Measurements from ENCODE around the gene BLTP2. TPM values are rescaled to one million over a fixed set of nuclear protein-coding genes. Genes with fewer than 3 reads are reported as not detected.

BLTP2 gene
- total RNA-seq, 1 experiment from 2014 or later = 161 TPM

DNA sequence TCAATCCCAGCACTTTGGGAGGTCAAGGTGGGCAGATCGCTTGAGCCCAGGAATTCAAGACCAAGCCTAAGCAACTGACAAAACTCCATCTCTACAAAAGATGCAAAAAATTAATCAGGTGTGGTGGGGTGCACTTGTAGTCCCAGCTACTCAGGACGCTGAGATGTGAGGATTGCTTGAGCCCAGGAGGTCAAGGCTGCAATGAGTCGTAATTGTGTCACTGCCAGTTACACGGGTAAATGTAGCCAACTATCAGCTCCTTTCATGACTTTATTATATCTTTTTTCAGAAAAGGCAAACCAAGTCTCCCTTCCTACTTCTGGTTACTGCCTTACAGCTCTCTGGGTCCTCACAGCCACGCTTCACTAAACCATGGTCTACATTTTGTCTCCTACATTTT lies 12.8 kb upstream of the BLTP2 start:
- Histone ChIP-seq H3F3A (ENCODE audit: insufficient read depth, low read depth) (peaks cover 5% of the 10 kb centered on the region; the same call in 1 of the 2 replicates), H3K79me2 (ENCODE audit: low read depth) (peaks cover 39% of the 10 kb centered on the region), H3K4me2 (no peak overlapping the region), H3K4me1 (replicated peaks; ENCODE audit: insufficient read depth) (peaks cover 9% of the 10 kb centered on the region; the same call in 1 of the 2 replicates), H3K36me3 (ENCODE audit: low read depth) (peaks cover 4% of the 10 kb centered on the region; the same call in 1 of the 2 replicates), H3K27me3 (ENCODE audit: insufficient read depth, low read depth) (no peaks in the 10 kb centered on the region), H4K20me1 (ENCODE audit: insufficient read depth) (peaks cover 7% of the 10 kb centered on the region; the same call in 1 of the 2 replicates), H3K9me2 (ENCODE audit: insufficient read depth) (no peaks in the 10 kb centered on the region), H2AFZ (no peak overlapping the region), H3K9me3 (ENCODE audit: insufficient read depth, low read depth) (no peaks in the 10 kb centered on the region), H3K4me3 (no peak overlapping the region), H3K27ac (no peak overlapping the region)
- POLR2A ChIA-PET (ENCODE audit: unreplicated experiment) = interaction anchor here (0.6 kb wide), 1 partner anchor 53 kb away, joined by 3 read pairs; no protein-coding TSS in a partner anchor
- CTCF ChIA-PET = no interaction called here
- no peak for DNase-seq
- TF ChIP-seq EZH2 (IDR thresholded peaks at IDR 0.05; ENCODE audit: low read depth) (no peak), CTCF (conservative IDR thresholded peaks at IDR 0.05) (no peak)
- intact Hi-C loops (cut with micrococcal nuclease; ENCODE audit: unreplicated experiment) = no loop called here
- no TSS peak for BruUV-seq (replicated peaks)

- H4K20me1 ChIP-seq (ENCODE audit: insufficient read depth) = peaks cover 3% of the 10 kb centered on the region; the same call in 1 of the 2 replicates
- no peak overlapping the region for H3K4me2 ChIP-seq
- no peak overlapping the region for H2AFZ ChIP-seq
- ChIA-PET CTCF (interaction anchor here (0.7 kb wide), 1 partner anchor 248 kb away, joined by 4 read pairs; no protein-coding TSS in a partner anchor), POLR2A (ENCODE audit: unreplicated experiment) (no interaction called here)
- TF ChIP-seq EZH2 (IDR thresholded peaks at IDR 0.05; ENCODE audit: low read depth) (no peak), CTCF (conservative IDR thresholded peaks at IDR 0.05) (no peak)
- no peaks in the 10 kb centered on the region for H3K9me3 ChIP-seq (ENCODE audit: insufficient read depth, low read depth)
- peaks cover 5% of the 10 kb centered on the region; the same call in 1 of the 2 replicates for H3F3A ChIP-seq (ENCODE audit: insufficient read depth, low read depth)
- no peak for DNase-seq
- no peaks in the 10 kb centered on the region for H3K27me3 ChIP-seq (ENCODE audit: insufficient read depth, low read depth)
- peaks cover 15% of the 10 kb centered on the region for H3K79me2 ChIP-seq (ENCODE audit: low read depth)
- H3K36me3 ChIP-seq (ENCODE audit: low read depth) = peaks cover 4% of the 10 kb centered on the region; the same call in 1 of the 2 replicates
- intact Hi-C loops (cut with micrococcal nuclease; ENCODE audit: unreplicated experiment) = no loop called here
- no TSS peak for BruUV-seq (replicated peaks)
- H3K9me2 ChIP-seq (ENCODE audit: insufficient read depth) = no peaks in the 10 kb centered on the region
- no peak overlapping the region for H3K4me3 ChIP-seq
- no peak overlapping the region for H3K27ac ChIP-seq
- no peaks in the 10 kb centered on the region for H3K4me1 ChIP-seq (replicated peaks; ENCODE audit: insufficient read depth)
These were observed 10.2 kb upstream of the BLTP2 start for GRCh38 chr17:28655160-28655559.

GRCh38 chr17:28648698-28649097 lies 3.7 kb upstream of the BLTP2 start:
- Histone ChIP-seq H3K4me3 (no peak overlapping the region), H3K9me2 (ENCODE audit: insufficient read depth) (no peaks in the 10 kb centered on the region), H2AFZ (no peak overlapping the region), H3K4me1 (replicated peaks; ENCODE audit: insufficient read depth) (peaks cover 12% of the 10 kb centered on the region), H3K79me2 (ENCODE audit: low read depth) (peaks cover 12% of the 10 kb centered on the region), H3F3A (ENCODE audit: insufficient read depth, low read depth) (peaks cover 26% of the 10 kb centered on the region), H3K27ac (no peak overlapping the region), H3K4me2 (no peak overlapping the region), H3K27me3 (ENCODE audit: insufficient read depth, low read depth) (no peaks in the 10 kb centered on the region), H4K20me1 (ENCODE audit: insufficient read depth) (peaks cover under 1% of the 10 kb centered on the region; the same call in 1 of the 2 replicates), H3K36me3 (ENCODE audit: low read depth) (0 out of 2 replicates have a peak, but pooled peaks cover under 1% of the 10 kb centered on the region), H3K9me3 (ENCODE audit: insufficient read depth, low read depth) (no peaks in the 10 kb centered on the region)
- BruUV-seq (replicated peaks) = no TSS peak
- ChIA-PET POLR2A (ENCODE audit: unreplicated experiment) (interaction anchor here (0.6 kb wide), 1 partner anchor 63 kb away, joined by 18 read pairs; the partner anchor contains the start of gene PROCA1), CTCF (interaction anchor here (0.8 kb wide), 1 partner anchor 79 kb away, joined by 5 read pairs; no protein-coding TSS in a partner anchor)
- intact Hi-C loops (cut with micrococcal nuclease; ENCODE audit: unreplicated experiment) = loop anchor here (5.0 kb wide), 3 partner anchors 104 to 469 kb away; partner anchors contain the start of gene DHRS13
- TF ChIP-seq CTCF (conservative IDR thresholded peaks at IDR 0.05) = no peak
- TF ChIP-seq EZH2 (IDR thresholded peaks at IDR 0.05; ENCODE audit: low read depth) = no peak
- DNase-seq = no peak

Measured in PC-9 (cell line).